Measurements from ENCODE around the gene UQCC5. TPM values are rescaled to one million over a fixed set of nuclear protein-coding genes. Genes with fewer than 3 reads are reported as not detected.

Gene UQCC5
- total RNA-seq, 1 experiment from 2014 or later = 37.8 TPM

GRCh38 chr3:52493232-52494017, 43.0 kb upstream of the UQCC5 start:
- no peaks in the 10 kb centered on the region for H3K9me3 Mint-ChIP-seq
- H3K4me1 Mint-ChIP-seq = no peaks in the 10 kb centered on the region

More at GRCh38 chr3:52493232-52494017, 43.0 kb upstream of the UQCC5 start:
- ChIA-PET CTCF (interaction anchor here (1.8 kb wide), 2 partner anchors 12 to 273 kb away, joined by 6 to 7 read pairs; no protein-coding TSS in a partner anchor), POLR2A (no interaction called here)
- no peak overlapping the region for H3K27ac Mint-ChIP-seq
- peaks cover 12% of the 10 kb centered on the region; the same call in 1 of the 2 replicates for H3K36me3 Mint-ChIP-seq
- no peak overlapping the region for H3K4me3 Mint-ChIP-seq
- TF ChIP-seq ESRRA (CRISPR knock-in tag; IDR thresholded peaks at IDR 0.05; ENCODE audit: borderline replicate concordance) (no peak), GTF2I (CRISPR knock-in tag; conservative IDR thresholded peaks at IDR 0.05) (no peak), NR2C2 (CRISPR knock-in tag; IDR thresholded peaks at IDR 0.05) (no peak), HMGA2 (CRISPR knock-in tag; IDR thresholded peaks at IDR 0.05) (no peak), TEAD4 (CRISPR knock-in tag; IDR thresholded peaks at IDR 0.05) (no peak), ETV6 (CRISPR knock-in tag; IDR thresholded peaks at IDR 0.05) (no peak), HMGXB4 (CRISPR knock-in tag; IDR thresholded peaks at IDR 0.05) (no peak), ATF6 (CRISPR knock-in tag; IDR thresholded peaks at IDR 0.05) (no peak), JAZF1 (CRISPR knock-in tag; IDR thresholded peaks at IDR 0.05) (no peak), ELF4 (CRISPR knock-in tag; IDR thresholded peaks at IDR 0.05; ENCODE audit: low read depth) (no peak), IRF2 (CRISPR knock-in tag; IDR thresholded peaks at IDR 0.05; ENCODE audit: borderline replicate concordance, low read depth) (no peak), MXD4 (CRISPR knock-in tag; IDR thresholded peaks at IDR 0.05; ENCODE audit: borderline replicate concordance) (no peak), ZNF423 (CRISPR knock-in tag; IDR thresholded peaks at IDR 0.05) (no peak), ERG (CRISPR knock-in tag; IDR thresholded peaks at IDR 0.05) (no peak), RORB (CRISPR knock-in tag; IDR thresholded peaks at IDR 0.05) (no peak), USF1 (CRISPR knock-in tag; IDR thresholded peaks at IDR 0.05) (no peak)
- TF ChIP-seq, protein P1, sequence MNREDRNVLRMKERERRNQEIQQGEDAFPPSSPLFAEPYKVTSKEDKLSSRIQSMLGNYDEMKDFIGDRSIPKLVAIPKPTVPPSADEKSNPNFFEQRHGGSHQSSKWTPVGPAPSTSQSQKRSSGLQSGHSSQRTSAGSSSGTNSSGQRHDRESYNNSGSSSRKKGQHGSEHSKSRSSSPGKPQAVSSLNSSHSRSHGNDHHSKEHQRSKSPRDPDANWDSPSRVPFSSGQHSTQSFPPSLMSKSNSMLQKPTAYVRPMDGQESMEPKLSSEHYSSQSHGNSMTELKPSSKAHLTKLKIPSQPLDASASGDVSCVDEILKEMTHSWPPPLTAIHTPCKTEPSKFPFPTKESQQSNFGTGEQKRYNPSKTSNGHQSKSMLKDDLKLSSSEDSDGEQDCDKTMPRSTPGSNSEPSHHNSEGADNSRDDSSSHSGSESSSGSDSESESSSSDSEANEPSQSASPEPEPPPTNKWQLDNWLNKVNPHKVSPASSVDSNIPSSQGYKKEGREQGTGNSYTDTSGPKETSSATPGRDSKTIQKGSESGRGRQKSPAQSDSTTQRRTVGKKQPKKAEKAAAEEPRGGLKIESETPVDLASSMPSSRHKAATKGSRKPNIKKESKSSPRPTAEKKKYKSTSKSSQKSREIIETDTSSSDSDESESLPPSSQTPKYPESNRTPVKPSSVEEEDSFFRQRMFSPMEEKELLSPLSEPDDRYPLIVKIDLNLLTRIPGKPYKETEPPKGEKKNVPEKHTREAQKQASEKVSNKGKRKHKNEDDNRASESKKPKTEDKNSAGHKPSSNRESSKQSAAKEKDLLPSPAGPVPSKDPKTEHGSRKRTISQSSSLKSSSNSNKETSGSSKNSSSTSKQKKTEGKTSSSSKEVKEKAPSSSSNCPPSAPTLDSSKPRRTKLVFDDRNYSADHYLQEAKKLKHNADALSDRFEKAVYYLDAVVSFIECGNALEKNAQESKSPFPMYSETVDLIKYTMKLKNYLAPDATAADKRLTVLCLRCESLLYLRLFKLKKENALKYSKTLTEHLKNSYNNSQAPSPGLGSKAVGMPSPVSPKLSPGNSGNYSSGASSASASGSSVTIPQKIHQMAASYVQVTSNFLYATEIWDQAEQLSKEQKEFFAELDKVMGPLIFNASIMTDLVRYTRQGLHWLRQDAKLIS (CRISPR knock-in tag; IDR thresholded peaks at IDR 0.05; ENCODE audit: borderline replicate concordance) = no peak
- TF ChIP-seq, protein P2, sequence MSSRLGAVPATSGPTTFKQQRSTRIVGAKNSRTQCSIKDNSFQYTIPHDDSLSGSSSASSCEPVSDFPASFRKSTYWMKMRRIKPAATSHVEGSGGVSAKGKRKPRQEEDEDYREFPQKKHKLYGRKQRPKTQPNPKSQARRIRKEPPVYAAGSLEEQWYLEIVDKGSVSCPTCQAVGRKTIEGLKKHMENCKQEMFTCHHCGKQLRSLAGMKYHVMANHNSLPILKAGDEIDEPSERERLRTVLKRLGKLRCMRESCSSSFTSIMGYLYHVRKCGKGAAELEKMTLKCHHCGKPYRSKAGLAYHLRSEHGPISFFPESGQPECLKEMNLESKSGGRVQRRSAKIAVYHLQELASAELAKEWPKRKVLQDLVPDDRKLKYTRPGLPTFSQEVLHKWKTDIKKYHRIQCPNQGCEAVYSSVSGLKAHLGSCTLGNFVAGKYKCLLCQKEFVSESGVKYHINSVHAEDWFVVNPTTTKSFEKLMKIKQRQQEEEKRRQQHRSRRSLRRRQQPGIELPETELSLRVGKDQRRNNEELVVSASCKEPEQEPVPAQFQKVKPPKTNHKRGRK (CRISPR knock-in tag; IDR thresholded peaks at IDR 0.05; ENCODE audit: borderline replicate concordance) = no peak
- TF ChIP-seq, protein P3, sequence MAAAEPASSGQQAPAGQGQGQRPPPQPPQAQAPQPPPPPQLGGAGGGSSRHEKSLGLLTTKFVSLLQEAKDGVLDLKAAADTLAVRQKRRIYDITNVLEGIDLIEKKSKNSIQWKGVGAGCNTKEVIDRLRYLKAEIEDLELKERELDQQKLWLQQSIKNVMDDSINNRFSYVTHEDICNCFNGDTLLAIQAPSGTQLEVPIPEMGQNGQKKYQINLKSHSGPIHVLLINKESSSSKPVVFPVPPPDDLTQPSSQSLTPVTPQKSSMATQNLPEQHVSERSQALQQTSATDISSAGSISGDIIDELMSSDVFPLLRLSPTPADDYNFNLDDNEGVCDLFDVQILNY (CRISPR knock-in tag; IDR thresholded peaks at IDR 0.05) = no peak
- no peaks in the 10 kb centered on the region for H3K27me3 Mint-ChIP-seq (ENCODE audit: low read depth)
- ATAC-seq = 0 out of 2 replicates have a peak, but pooled peaks have one; percentile 7
- no peak for DNase-seq (ENCODE audit: low spot score)
